HEK293 (cell line): ENCODE results near the gene PIK3C2B.

Experiments used
- CTCF ChIA-PET: fragments of 350-600 bp; formaldehyde crosslinking; extraction: SDS; loops from one replicate; lab custom pipeline; 2021; ENCODE audit warnings: antibody characterized with exemption; lab: Yijun Ruan, JAX
- POLR2A ChIA-PET: fragments of 300-600 bp; formaldehyde crosslinking; extraction: SDS; loops from one replicate; lab custom pipeline; 2020; ENCODE audit warnings: antibody characterized with exemption, inconsistent platforms; lab: Yijun Ruan, JAX
- H3K27ac ChIP-seq: fragments of 200-500 bp; sonication (Bioruptor generic); 2 replicates; pipeline ENCODE4 v1.5.1; 2014; ENCODE audit warnings: low read depth, low read length, control low read depth, inconsistent platforms; ENCODE audit errors: extremely low read depth
- H3K36me3 ChIP-seq, 2 experiments: fragments of 200-500 bp in 1 of 2; sonication (Bioruptor generic) in 1 of 2; 1 replicate in 1 of 2; 2 replicates in 1 of 2; pipeline ENCODE4 v1.5.1; 2014 to 2017; ENCODE audit warnings: inconsistent platforms in 2 of 2, low read length in 2 of 2; ENCODE audit not compliant: control insufficient read depth in 2 of 2, insufficient read depth in 1 of 2
- H3K4me1 ChIP-seq: fragments of 200-500 bp; sonication (Bioruptor generic); 2 replicates; pipeline ENCODE4 v1.5.1; 2014; ENCODE audit warnings: mild to moderate bottlenecking, low read length, inconsistent platforms; ENCODE audit not compliant: control insufficient read depth, insufficient read depth
- H3K4me3 ChIP-seq: 2 replicates; pipeline ENCODE4 v1.5.1; 2011; ENCODE audit warnings: low read depth, mild to moderate bottlenecking, control low read depth, low read length, moderate library complexity
- H3K9me3 ChIP-seq: fragments of 200-500 bp; sonication (Bioruptor generic); 2 replicates; pipeline ENCODE4 v1.5.1; 2014; ENCODE audit warnings: low read depth, low read length, inconsistent platforms; ENCODE audit not compliant: control insufficient read depth, insufficient read depth
- GLIS1 ChIP-seq: fragments of 450-650 bp; formaldehyde crosslinking; IDR thresholded peaks from 2 replicates; pipeline ENCODE4 v1.5.1; 2016; ENCODE audit warnings: missing biosample characterization, missing genetic modification characterization
- KLF7 ChIP-seq: fragments of 450-650 bp; formaldehyde crosslinking; IDR thresholded peaks from 2 replicates; pipeline ENCODE4 v1.5.1; 2016; ENCODE audit warnings: missing biosample characterization, missing genetic modification characterization, borderline replicate concordance
- YY1 ChIP-seq: fragments of 450-650 bp; formaldehyde crosslinking; IDR thresholded peaks from 2 replicates; pipeline ENCODE4 v1.5.1; 2018; ENCODE audit warnings: missing biosample characterization, missing genetic modification characterization
- ZBTB17 ChIP-seq: fragments of 450-650 bp; formaldehyde crosslinking; IDR thresholded peaks from 2 replicates; pipeline ENCODE4 v1.5.1; 2016; ENCODE audit warnings: missing biosample characterization, missing genetic modification characterization
- ZNF114 ChIP-seq: fragments of 450-650 bp; formaldehyde crosslinking; IDR thresholded peaks from 2 replicates; pipeline ENCODE4 v1.5.0; 2017; ENCODE audit warnings: missing biosample characterization, missing genetic modification characterization
- ZNF140 ChIP-seq: fragments of 450-650 bp; formaldehyde crosslinking; IDR thresholded peaks from 2 replicates; pipeline ENCODE4 v1.5.1; 2016; ENCODE audit warnings: missing biosample characterization, missing genetic modification characterization
- ZNF146 ChIP-seq: fragments of 450-650 bp; formaldehyde crosslinking; IDR thresholded peaks from 2 replicates; pipeline ENCODE4 v1.5.1; 2016; ENCODE audit warnings: missing biosample characterization, missing genetic modification characterization
- ZNF155 ChIP-seq: fragments of 450-650 bp; formaldehyde crosslinking; IDR thresholded peaks from 2 replicates; pipeline ENCODE4 v1.5.1; 2016; ENCODE audit warnings: missing biosample characterization, missing genetic modification characterization
- ZNF19 ChIP-seq: fragments of 450-650 bp; formaldehyde crosslinking; IDR thresholded peaks from 2 replicates; pipeline ENCODE4; 2016; ENCODE audit warnings: missing biosample characterization, missing genetic modification characterization, low read depth
- ZNF274 ChIP-seq, 2 experiments: fragments of 200-500 bp in 1 of 2; fragments of 450-650 bp in 1 of 2; sonication (Bioruptor generic) in 1 of 2; formaldehyde crosslinking in 1 of 2; IDR thresholded peaks; 2 replicates each; pipeline versions ENCODE4 v1.5.1 to v1.6.1; 2014 to 2016; ENCODE audit warnings: borderline replicate concordance in 1 of 2, inconsistent platforms in 1 of 2, low read length in 1 of 2, missing biosample characterization in 1 of 2, missing genetic modification characterization in 1 of 2
- ZNF510 ChIP-seq: fragments of 450-650 bp; formaldehyde crosslinking; IDR thresholded peaks from 2 replicates; pipeline ENCODE4 v1.5.1; 2018; ENCODE audit warnings: mild to moderate bottlenecking, missing genetic modification characterization, missing biosample characterization; ENCODE audit not compliant: insufficient replicate concordance
- ZNF596 ChIP-seq: fragments of 450-650 bp; IDR thresholded peaks from 2 replicates; pipeline ENCODE4 v1.5.0; 2018; ENCODE audit warnings: missing biosample characterization, mild to moderate bottlenecking, missing genetic modification characterization, moderate library complexity
- ZNF626 ChIP-seq: fragments of 450-650 bp; sonication (Bioruptor Pico); formaldehyde crosslinking; IDR thresholded peaks from 2 replicates; pipeline ENCODE4 v1.5.1; 2018; ENCODE audit warnings: missing biosample characterization, missing genetic modification characterization, inconsistent platforms
- ZNF830 ChIP-seq: fragments of 450-650 bp; IDR thresholded peaks from 2 replicates; pipeline ENCODE4 v1.5.0; 2018; ENCODE audit warnings: missing biosample characterization, missing genetic modification characterization, low read depth, mild to moderate bottlenecking, moderate library complexity
- ZXDB ChIP-seq: fragments of 450-650 bp; formaldehyde crosslinking; IDR thresholded peaks from 2 replicates; pipeline ENCODE4 v1.5.1; 2016; ENCODE audit warnings: missing biosample characterization, missing genetic modification characterization
- TF ChIP-seq, protein P1 (sequence below): fragments of 450-650 bp; formaldehyde crosslinking; IDR thresholded peaks from 2 replicates; pipeline ENCODE4 v1.5.1; 2016; ENCODE audit warnings: missing biosample characterization, missing genetic modification characterization
- TF ChIP-seq, protein P2 (sequence below): fragments of 450-650 bp; formaldehyde crosslinking; IDR thresholded peaks from 2 replicates; pipeline ENCODE4 v1.5.1; 2016; ENCODE audit warnings: missing biosample characterization, missing genetic modification characterization
- TF ChIP-seq, protein P3 (sequence below): fragments of 450-650 bp; formaldehyde crosslinking; IDR thresholded peaks from 2 replicates; pipeline ENCODE4 v1.5.1; 2017; ENCODE audit warnings: missing biosample characterization, mild to moderate bottlenecking, missing genetic modification characterization, moderate library complexity
- TF ChIP-seq, protein P4 (sequence below): fragments of 450-650 bp; formaldehyde crosslinking; IDR thresholded peaks from 2 replicates; pipeline ENCODE4; 2016; ENCODE audit warnings: missing biosample characterization, missing genetic modification characterization

Gene PIK3C2B

DNA sequence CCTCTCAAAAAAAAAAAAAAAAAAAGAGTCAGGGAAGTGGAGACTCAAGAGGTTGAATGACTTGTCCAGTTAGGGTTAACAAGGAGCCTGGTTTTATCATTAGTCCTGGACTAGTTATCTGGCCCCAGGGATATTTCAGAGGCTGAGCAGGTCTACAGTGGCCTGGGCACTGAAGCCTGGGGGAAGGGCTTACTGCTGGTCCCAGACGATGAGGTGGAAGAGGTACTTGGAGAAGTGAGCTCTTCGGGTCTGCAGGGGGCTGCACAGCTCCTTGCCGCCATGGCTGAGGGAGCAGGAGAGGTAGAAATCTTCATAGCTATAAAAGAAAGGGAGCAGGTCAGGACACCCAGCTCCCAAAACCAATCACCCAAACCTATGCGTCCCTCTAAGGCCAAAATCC, 40.1 kb downstream of the PIK3C2B start:
- CTCF ChIA-PET = interaction anchor here (0.6 to 1.3 kb wide), 3 partner anchors 8 to 338 kb away, joined by 3 to 6 read pairs (median 4); no protein-coding TSS in a partner anchor
- Histone ChIP-seq H3K4me3 (no peak overlapping the region), H3K36me3 (peaks cover 0 to 16% of the 10 kb centered on the region in 2 experiments; a peak in 2 of 3 replicates), H3K9me3 (no peaks in the 10 kb centered on the region), H3K27ac (no peak overlapping the region), H3K4me1 (no peaks in the 10 kb centered on the region)
- POLR2A ChIA-PET = no interaction called here
- TF ChIP-seq ZNF274 (IDR thresholded peaks at IDR 0.05; ENCODE audit: low read length) (no peak), ZNF274 (tag by site-specific recombination; IDR thresholded peaks at IDR 0.05; ENCODE audit: borderline replicate concordance) (no peak), ZNF510 (tag by site-specific recombination) (no peak), ZNF114 (tag by site-specific recombination) (no peak), ZBTB17 (no peak), ZNF19 (no peak), ZXDB (tag by site-specific recombination) (no peak), ZNF596 (tag by site-specific recombination) (no peak), YY1 (tag by site-specific recombination) (no peak), GLIS1 (tag by site-specific recombination) (no peak), ZNF146 (tag by site-specific recombination) (no peak), ZNF830 (tag by site-specific recombination) (no peak), ZNF140 (tag by site-specific recombination) (no peak), ZNF626 (tag by site-specific recombination) (no peak), ZNF155 (tag by site-specific recombination) (no peak), KLF7 (tag by site-specific recombination) (no peak)
- TF ChIP-seq, protein P1, sequence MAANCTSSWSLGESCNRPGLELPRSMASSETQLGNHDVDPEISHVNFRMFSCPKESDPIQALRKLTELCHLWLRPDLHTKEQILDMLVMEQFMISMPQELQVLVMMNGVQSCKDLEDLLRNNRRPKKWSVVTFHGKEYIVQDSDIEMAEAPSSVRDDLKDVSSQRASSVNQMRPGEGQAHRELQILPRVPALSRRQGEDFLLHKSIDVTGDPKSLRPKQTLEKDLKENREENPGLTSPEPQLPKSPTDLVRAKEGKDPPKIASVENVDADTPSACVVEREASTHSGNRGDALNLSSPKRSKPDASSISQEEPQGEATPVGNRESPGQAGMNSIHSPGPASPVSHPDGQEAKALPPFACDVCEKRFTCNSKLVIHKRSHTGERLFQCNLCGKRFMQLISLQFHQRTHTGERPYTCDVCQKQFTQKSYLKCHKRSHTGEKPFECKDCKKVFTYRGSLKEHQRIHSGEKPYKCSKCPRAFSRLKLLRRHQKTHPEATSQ = no peak
- TF ChIP-seq, protein P2, sequence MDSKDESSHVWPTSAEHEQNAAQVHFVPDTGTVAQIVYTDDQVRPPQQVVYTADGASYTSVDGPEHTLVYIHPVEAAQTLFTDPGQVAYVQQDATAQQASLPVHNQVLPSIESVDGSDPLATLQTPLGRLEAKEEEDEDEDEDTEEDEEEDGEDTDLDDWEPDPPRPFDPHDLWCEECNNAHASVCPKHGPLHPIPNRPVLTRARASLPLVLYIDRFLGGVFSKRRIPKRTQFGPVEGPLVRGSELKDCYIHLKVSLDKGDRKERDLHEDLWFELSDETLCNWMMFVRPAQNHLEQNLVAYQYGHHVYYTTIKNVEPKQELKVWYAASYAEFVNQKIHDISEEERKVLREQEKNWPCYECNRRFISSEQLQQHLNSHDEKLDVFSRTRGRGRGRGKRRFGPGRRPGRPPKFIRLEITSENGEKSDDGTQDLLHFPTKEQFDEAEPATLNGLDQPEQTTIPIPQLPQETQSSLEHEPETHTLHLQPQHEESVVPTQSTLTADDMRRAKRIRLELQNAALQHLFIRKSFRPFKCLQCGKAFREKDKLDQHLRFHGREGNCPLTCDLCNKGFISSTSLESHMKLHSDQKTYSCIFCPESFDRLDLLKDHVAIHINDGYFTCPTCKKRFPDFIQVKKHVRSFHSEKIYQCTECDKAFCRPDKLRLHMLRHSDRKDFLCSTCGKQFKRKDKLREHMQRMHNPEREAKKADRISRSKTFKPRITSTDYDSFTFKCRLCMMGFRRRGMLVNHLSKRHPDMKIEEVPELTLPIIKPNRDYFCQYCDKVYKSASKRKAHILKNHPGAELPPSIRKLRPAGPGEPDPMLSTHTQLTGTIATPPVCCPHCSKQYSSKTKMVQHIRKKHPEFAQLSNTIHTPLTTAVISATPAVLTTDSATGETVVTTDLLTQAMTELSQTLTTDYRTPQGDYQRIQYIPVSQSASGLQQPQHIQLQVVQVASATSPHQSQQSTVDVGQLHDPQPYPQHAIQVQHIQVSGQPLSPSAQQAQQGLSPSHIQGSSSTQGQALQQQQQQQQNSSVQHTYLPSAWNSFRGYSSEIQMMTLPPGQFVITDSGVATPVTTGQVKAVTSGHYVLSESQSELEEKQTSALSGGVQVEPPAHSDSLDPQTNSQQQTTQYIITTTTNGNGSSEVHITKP (tag by site-specific recombination) = no peak
- TF ChIP-seq, protein P3, sequence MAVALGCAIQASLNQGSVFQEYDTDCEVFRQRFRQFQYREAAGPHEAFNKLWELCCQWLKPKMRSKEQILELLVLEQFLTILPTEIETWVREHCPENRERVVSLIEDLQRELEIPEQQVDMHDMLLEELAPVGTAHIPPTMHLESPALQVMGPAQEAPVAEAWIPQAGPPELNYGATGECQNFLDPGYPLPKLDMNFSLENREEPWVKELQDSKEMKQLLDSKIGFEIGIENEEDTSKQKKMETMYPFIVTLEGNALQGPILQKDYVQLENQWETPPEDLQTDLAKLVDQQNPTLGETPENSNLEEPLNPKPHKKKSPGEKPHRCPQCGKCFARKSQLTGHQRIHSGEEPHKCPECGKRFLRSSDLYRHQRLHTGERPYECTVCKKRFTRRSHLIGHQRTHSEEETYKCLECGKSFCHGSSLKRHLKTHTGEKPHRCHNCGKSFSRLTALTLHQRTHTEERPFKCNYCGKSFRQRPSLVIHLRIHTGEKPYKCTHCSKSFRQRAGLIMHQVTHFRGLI (tag by site-specific recombination) = no peak
- TF ChIP-seq, protein P4, sequence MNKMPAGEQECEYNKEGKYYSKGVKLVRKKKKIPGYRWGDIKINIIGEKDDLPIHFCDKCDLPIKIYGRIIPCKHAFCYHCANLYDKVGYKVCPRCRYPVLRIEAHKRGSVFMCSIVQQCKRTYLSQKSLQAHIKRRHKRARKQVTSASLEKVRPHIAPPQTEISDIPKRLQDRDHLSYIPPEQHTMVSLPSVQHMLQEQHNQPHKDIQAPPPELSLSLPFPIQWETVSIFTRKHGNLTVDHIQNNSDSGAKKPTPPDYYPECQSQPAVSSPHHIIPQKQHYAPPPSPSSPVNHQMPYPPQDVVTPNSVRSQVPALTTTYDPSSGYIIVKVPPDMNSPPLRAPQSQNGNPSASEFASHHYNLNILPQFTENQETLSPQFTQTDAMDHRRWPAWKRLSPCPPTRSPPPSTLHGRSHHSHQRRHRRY (tag by site-specific recombination) = no peak
